ENCODE measurements around the gene FOXJ1.

GRCh38 chr17:76088868-76089576 is 52.0 kb downstream of the FOXJ1 start:
- TF ChIP-seq CTCF (IDR thresholded peaks at IDR 0.05; ENCODE audit: control extremely low read depth in 1 of 3, insufficient read depth in 1 of 3, low read depth in 1 of 3, low read length in 3 of 3), result no peak
- TF ChIP-seq MAX (IDR thresholded peaks at IDR 0.05), result no peak
- no peak for TF ChIP-seq TAF1 (IDR thresholded peaks at IDR 0.05; ENCODE audit: low read depth, low read length)
- TF ChIP-seq EGR1 (IDR thresholded peaks at IDR 0.05; ENCODE audit: borderline replicate concordance, low read depth, low read length), result no peak
- TF ChIP-seq EZH2 (IDR thresholded peaks at IDR 0.05; ENCODE audit: low read depth, low read length, severe bottlenecking), result no peak
- no peak for TF ChIP-seq SUZ12 (IDR thresholded peaks at IDR 0.05; ENCODE audit: low read length)
- no peak for TF ChIP-seq POLR2AphosphoS5 (IDR thresholded peaks at IDR 0.05; ENCODE audit: low read depth, low read length)
- no peak for TF ChIP-seq POLR2A (IDR thresholded peaks at IDR 0.05; ENCODE audit: control extremely low read depth in 1 of 2, low read depth in 2 of 2, low read length in 2 of 2)
- no peak for TF ChIP-seq SIRT6 (IDR thresholded peaks at IDR 0.05; ENCODE audit: low read length)
- TF ChIP-seq RAD21 (IDR thresholded peaks at IDR 0.05 in 1 of 2, conservative IDR thresholded peaks at IDR 0.05 in 1 of 2; ENCODE audit: low read depth in 2 of 2, low read length in 2 of 2), result no peak

Data from H1 (cell line).